ENCODE data around the gene AVEN. TPM values are rescaled to one million over a fixed set of nuclear protein-coding genes. Genes with fewer than 3 reads are reported as not detected.

The AVEN gene
- total RNA-seq, 4 donors from 2014 or later: 12.3 to 27.9 (median 18.0) TPM

GRCh38 chr15:33908406-33908805 lies 130.6 kb downstream of the AVEN start:
- no peaks in the 10 kb centered on the region for H3K27me3 ChIP-seq
- no peaks in the 10 kb centered on the region for H3K9me3 ChIP-seq
- H3K27ac ChIP-seq: no peak overlapping the region
- intact Hi-C loops (cut with DNase I; ENCODE audit: low total_unique reads): no loop called here
- DNase-seq: no peak
- no peaks in the 10 kb centered on the region for H3K4me1 ChIP-seq
- H3K4me3 ChIP-seq: no peak overlapping the region
- H3K36me3 ChIP-seq: no peaks in the 10 kb centered on the region
- TF ChIP-seq, protein P1, sequence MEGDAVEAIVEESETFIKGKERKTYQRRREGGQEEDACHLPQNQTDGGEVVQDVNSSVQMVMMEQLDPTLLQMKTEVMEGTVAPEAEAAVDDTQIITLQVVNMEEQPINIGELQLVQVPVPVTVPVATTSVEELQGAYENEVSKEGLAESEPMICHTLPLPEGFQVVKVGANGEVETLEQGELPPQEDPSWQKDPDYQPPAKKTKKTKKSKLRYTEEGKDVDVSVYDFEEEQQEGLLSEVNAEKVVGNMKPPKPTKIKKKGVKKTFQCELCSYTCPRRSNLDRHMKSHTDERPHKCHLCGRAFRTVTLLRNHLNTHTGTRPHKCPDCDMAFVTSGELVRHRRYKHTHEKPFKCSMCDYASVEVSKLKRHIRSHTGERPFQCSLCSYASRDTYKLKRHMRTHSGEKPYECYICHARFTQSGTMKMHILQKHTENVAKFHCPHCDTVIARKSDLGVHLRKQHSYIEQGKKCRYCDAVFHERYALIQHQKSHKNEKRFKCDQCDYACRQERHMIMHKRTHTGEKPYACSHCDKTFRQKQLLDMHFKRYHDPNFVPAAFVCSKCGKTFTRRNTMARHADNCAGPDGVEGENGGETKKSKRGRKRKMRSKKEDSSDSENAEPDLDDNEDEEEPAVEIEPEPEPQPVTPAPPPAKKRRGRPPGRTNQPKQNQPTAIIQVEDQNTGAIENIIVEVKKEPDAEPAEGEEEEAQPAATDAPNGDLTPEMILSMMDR (IDR thresholded peaks at IDR 0.05): no peak
- no peak for TF ChIP-seq POLR2A (IDR thresholded peaks at IDR 0.05)

DNA sequence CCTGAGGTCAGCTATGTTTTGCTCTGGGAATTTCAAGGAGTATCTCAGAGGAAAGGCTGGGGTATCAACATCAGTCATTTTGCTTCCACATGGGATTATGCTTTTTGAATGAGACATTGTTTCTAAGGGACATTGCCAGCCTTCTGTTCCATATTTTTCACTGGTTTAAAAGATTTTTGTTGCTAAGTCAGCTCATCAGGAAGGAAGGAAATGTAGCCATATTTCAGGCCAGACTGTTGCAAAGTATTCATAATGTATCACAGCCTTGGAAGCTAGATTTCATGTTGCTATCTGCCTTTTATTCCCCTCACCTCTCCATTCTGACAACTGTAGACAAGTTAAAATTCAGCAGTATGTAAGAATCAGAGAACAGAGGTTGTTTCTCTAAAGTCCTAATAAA lies 131.7 kb downstream of the AVEN start:
- Histone ChIP-seq H3K9me3 (no peaks in the 10 kb centered on the region), H3K36me3 (no peaks in the 10 kb centered on the region), H3K4me1 (no peaks in the 10 kb centered on the region), H3K4me3 (no peak overlapping the region), H3K27ac (no peak overlapping the region), H3K27me3 (no peaks in the 10 kb centered on the region)
- no peak for DNase-seq
- TF ChIP-seq, protein P1 (IDR thresholded peaks at IDR 0.05): no peak
- TF ChIP-seq POLR2A (IDR thresholded peaks at IDR 0.05): no peak
- intact Hi-C loops (cut with DNase I; ENCODE audit: low total_unique reads): no loop called here

DNA sequence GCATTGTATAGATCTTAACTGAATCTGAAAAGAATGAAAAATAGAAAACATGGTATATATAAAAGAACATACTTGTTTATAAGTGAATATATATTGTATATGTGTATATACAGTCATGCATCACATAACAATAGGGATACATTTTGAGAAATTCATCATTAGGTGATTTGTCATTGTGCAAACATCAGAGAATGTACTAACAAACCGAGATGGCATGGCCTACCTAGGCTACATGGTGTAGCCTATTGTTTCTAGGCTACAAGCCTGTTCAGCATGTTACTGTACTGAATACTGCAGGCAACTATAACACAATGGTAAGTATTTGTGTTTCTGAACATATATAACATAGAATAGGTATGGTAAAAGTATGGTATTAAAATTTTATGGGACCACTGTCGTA lies 135.3 kb downstream of the AVEN start:
- TF ChIP-seq, protein P1 (IDR thresholded peaks at IDR 0.05): no peak
- no peak for TF ChIP-seq POLR2A (IDR thresholded peaks at IDR 0.05)
- H3K4me3 ChIP-seq: no peak overlapping the region
- H3K27me3 ChIP-seq: no peaks in the 10 kb centered on the region
- H3K9me3 ChIP-seq: no peaks in the 10 kb centered on the region
- no peak for DNase-seq
- no peaks in the 10 kb centered on the region for H3K4me1 ChIP-seq
- H3K36me3 ChIP-seq: no peaks in the 10 kb centered on the region
- H3K27ac ChIP-seq: no peak overlapping the region
- intact Hi-C loops (cut with DNase I; ENCODE audit: low total_unique reads): no loop called here

GRCh38 chr15:33902043-33902442 lies 137.0 kb downstream of the AVEN start:
- no peak overlapping the region for H3K27ac ChIP-seq
- H3K4me3 ChIP-seq: no peak overlapping the region
- TF ChIP-seq POLR2A (IDR thresholded peaks at IDR 0.05): no peak
- TF ChIP-seq, protein P1 (IDR thresholded peaks at IDR 0.05): no peak
- no peaks in the 10 kb centered on the region for H3K4me1 ChIP-seq
- no peaks in the 10 kb centered on the region for H3K36me3 ChIP-seq
- H3K27me3 ChIP-seq: no peaks in the 10 kb centered on the region
- no peak for DNase-seq
- intact Hi-C loops (cut with DNase I; ENCODE audit: low total_unique reads): no loop called here
- H3K9me3 ChIP-seq: no peaks in the 10 kb centered on the region

DNA sequence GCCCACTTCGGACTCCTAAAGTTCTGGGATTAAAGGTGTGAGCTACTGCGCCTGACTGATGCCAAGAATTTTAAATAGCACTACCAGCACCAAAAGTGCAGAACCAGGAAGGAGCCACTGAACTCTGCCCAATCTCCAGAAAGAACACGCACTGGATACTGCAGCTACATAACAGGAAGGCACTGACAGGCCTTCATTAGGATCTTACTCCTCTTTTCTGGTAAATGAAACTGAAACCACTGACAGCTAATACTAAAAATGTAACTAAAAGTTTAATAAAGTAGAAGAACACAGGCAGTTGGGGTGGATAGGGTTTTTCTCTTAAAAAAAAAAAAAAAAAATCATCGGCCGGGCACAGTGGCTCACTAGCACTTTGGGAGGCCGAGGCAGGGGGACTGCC lies 144.8 kb downstream of the AVEN start:
- H3K4me3 ChIP-seq: no peak overlapping the region
- H3K4me1 ChIP-seq: no peaks in the 10 kb centered on the region
- H3K27me3 ChIP-seq: no peaks in the 10 kb centered on the region
- H3K9me3 ChIP-seq: no peaks in the 10 kb centered on the region
- H3K36me3 ChIP-seq: no peaks in the 10 kb centered on the region
- DNase-seq: no peak
- intact Hi-C loops (cut with DNase I; ENCODE audit: low total_unique reads): no loop called here
- no peak overlapping the region for H3K27ac ChIP-seq
- TF ChIP-seq, protein P1 (IDR thresholded peaks at IDR 0.05): no peak
- TF ChIP-seq POLR2A (IDR thresholded peaks at IDR 0.05): no peak

Data from uterus (tissue), 4 donors.